Measurements from ENCODE around the gene PPP2CA. TPM values are rescaled to one million over a fixed set of nuclear protein-coding genes. Genes with fewer than 3 reads are reported as not detected.

The PPP2CA gene
- total RNA-seq, 4 donors from 2014 or later: 110 to 271 (median 191) TPM

GRCh38 chr5:134175921-134176510 is 49.9 kb downstream of the PPP2CA start:
- WGBS: under 1% methylated on average over 22 of the region's 31 CpGs
- H3K36me3 ChIP-seq: peaks cover 19% of the 10 kb centered on the region
- H3K27me3 ChIP-seq: no peaks in the 10 kb centered on the region
- H3K4me3 ChIP-seq: peak overlapping the region; percentile 75
- H3K9me3 ChIP-seq: no peaks in the 10 kb centered on the region
- no peak for TF ChIP-seq CTCF (IDR thresholded peaks at IDR 0.05)
- H3K4me1 ChIP-seq: peaks cover 49% of the 10 kb centered on the region
- DNase-seq (ENCODE audit: low spot score in 2 of 2): no peak
- H3K27ac ChIP-seq: peak overlapping the region; percentile 100

- no peaks in the 10 kb centered on the region for H3K27me3 ChIP-seq
- H3K4me3 ChIP-seq: peak overlapping the region; percentile 75
- TF ChIP-seq CTCF (IDR thresholded peaks at IDR 0.05) (no peak), POLR2AphosphoS5 (IDR thresholded peaks at IDR 0.05) (no peak), POLR2A (IDR thresholded peaks at IDR 0.05) (no peak), EP300 (IDR thresholded peaks at IDR 0.05) (no peak)
- H3K9me3 ChIP-seq: no peaks in the 10 kb centered on the region
- DNase-seq (ENCODE audit: low spot score in 2 of 2): no peak
- WGBS: 15% methylated on average over 10 of the region's 10 CpGs
- H3K27ac ChIP-seq: peak overlapping the region; percentile 100
- H3K36me3 ChIP-seq: peaks cover 28% of the 10 kb centered on the region
- H3K4me1 ChIP-seq: peaks cover 50% of the 10 kb centered on the region
Measured at GRCh38 chr5:134174841-134175839, 50.7 kb downstream of the PPP2CA start.

- no peaks in the 10 kb centered on the region for H3K27me3 ChIP-seq
- H3K27ac ChIP-seq: no peak overlapping the region
- H3K9me3 ChIP-seq: no peaks in the 10 kb centered on the region
- H3K4me1 ChIP-seq: peaks cover 38% of the 10 kb centered on the region
- H3K36me3 ChIP-seq: peaks cover 54% of the 10 kb centered on the region
- no peak overlapping the region for H3K4me3 ChIP-seq
- 81% methylated on average over 4 of the region's 4 CpGs for WGBS
- TF ChIP-seq POLR2A (IDR thresholded peaks at IDR 0.05): no peak
- no peak for TF ChIP-seq POLR2AphosphoS5 (IDR thresholded peaks at IDR 0.05)
- no peak for TF ChIP-seq EP300 (IDR thresholded peaks at IDR 0.05)
- DNase-seq (ENCODE audit: low spot score in 2 of 2): no peak
Measured at GRCh38 chr5:134171972-134172371, 53.9 kb downstream of the PPP2CA start.

GRCh38 chr5:134162592-134162991 is 63.3 kb downstream of the PPP2CA start:
- no peak overlapping the region for H3K4me3 ChIP-seq
- TF ChIP-seq POLR2A (IDR thresholded peaks at IDR 0.05) (no peak), POLR2AphosphoS5 (IDR thresholded peaks at IDR 0.05) (no peak), EP300 (IDR thresholded peaks at IDR 0.05) (no peak), CTCF (IDR thresholded peaks at IDR 0.05) (no peak)
- no peaks in the 10 kb centered on the region for H3K4me1 ChIP-seq
- 96% methylated on average over 5 of the region's 5 CpGs for WGBS
- DNase-seq (ENCODE audit: low spot score in 2 of 2): no peak
- no peaks in the 10 kb centered on the region for H3K9me3 ChIP-seq
- no peaks in the 10 kb centered on the region for H3K27me3 ChIP-seq
- H3K27ac ChIP-seq: no peak overlapping the region
- peaks cover 85% of the 10 kb centered on the region for H3K36me3 ChIP-seq

GRCh38 chr5:134161513-134162395 is 64.1 kb downstream of the PPP2CA start:
- WGBS: 93% methylated on average over 6 of the region's 6 CpGs
- Histone ChIP-seq H3K27ac (no peak overlapping the region), H3K4me1 (no peaks in the 10 kb centered on the region), H3K9me3 (no peaks in the 10 kb centered on the region), H3K36me3 (peaks cover 86% of the 10 kb centered on the region), H3K27me3 (no peaks in the 10 kb centered on the region), H3K4me3 (no peak overlapping the region)
- DNase-seq (ENCODE audit: low spot score in 2 of 2): no peak
- TF ChIP-seq POLR2AphosphoS5 (IDR thresholded peaks at IDR 0.05) (no peak), CTCF (IDR thresholded peaks at IDR 0.05) (no peak), EP300 (IDR thresholded peaks at IDR 0.05) (no peak), POLR2A (IDR thresholded peaks at IDR 0.05) (no peak)

Measured in suprapubic skin (tissue), 4 donors.